HG03439 (cell line): ENCODE measurements around the gene BARX1.
"Not testable (repeated sequence)": the region's sequence is repeated elsewhere in the genome, so short reads cannot be mapped to it uniquely, and the experiment has no call there.

ENCODE experiments used
- ATAC-seq: cut with Tn5 transposase; IDR thresholded peaks from one replicate; pipeline ENCODE4 v1.9.1; 2021; ENCODE audit warnings: mild to moderate bottlenecking, moderate library complexity; ENCODE audit not compliant: unreplicated experiment

The BARX1 gene

DNA sequence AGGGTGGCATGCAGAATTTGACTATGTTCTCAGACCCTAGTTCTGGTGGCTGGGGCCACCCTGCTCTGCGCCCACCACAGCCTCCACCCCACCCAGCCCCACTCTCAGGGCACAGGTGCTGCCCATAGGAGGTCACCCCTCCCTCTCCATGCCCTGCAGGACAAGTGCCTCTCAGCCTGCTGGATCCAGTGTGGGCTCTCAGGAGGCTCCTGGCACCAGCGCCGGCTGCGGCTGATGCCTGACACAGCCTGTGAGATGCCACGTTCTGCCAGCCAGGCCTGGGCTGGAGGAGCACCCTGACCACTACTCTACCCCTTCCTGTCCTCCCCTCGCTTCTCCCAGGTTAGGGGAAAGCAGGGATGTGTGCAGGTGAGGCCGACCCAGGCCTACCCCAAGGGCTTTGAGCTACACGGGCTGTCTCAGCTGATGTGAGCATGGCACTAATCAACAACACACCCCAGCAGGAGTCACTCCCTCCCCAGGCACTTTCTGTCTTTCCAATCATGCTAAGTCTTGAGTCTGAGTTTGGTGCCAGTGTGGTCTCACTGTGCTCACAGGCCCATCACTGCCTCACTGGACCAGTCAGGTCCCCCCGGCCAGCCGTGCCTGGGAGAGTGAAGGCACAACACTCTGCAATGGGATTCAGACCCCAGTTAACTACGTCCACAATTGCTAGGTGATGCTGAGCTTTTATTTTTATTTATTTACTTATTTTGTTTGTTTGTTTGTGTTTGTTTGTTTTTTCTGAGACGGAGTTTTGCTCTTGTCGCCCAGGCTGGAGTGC lies 12.1 kb upstream of the BARX1 start:
- no peak for ATAC-seq

DNA sequence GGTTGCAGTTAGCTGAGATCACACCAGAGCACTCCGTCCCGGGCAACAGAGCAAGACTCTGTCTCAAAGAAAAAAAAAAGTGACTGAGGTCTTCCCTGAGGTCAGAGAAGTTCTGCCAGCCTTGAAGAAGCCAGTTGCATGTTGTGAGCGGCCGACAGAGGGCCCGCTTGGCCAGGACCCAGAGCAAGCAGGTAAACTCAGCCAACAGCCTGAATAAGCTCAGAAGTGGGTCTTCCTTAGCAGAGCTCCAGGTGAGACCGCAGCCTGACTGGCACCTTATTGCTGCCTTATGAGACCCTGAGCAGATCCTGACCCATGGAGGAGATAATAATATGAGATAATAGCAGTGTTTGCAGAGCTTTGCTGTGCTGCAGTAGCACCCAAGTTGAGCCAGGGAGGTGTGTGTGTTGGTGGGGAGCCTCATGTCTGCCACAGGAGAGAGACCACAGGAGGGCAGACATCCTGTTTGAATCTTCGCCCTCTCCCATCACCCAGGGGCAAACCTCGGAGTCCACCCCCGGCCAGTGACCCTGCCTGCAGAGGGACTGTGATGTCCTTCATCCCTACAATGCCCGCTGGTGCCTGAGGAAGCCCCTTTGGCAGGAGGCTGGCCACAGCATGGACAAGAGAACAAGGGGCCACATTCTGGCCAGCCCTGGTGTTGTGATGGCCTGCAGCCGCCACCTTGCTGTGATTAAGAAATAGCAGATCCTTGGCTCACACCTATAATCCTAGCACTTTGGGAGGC lies 10.8 kb upstream of the BARX1 start:
- no peak for ATAC-seq

GRCh38 chr9:93964685-93965084 lies 9.5 kb upstream of the BARX1 start:
- ATAC-seq = no peak

DNA sequence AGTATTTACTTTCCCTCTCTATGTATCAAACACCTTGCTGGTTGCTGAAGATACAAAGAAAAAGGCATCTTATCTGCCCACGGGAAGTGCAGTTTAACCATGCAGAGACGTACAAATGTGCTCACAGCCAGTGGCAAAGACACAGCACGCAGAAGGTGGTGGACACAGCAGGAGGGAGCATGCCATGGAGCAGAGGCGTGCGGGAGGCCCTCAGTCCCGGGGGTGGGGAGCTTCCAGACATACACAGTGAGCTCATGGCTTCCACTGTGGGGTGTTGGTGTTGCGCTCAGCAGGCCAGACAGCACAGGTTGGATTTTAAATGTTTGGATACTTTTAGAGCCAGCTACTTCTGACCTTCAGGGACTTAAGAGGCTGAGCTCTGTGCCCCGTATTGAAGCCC lies 8.8 kb upstream of the BARX1 start:
- no peak for ATAC-seq

- not testable (repeated sequence) for ATAC-seq
Measured at GRCh38 chr9:93963489-93963888, 8.3 kb upstream of the BARX1 start.

GRCh38 chr9:93962561-93963440 lies 7.6 kb upstream of the BARX1 start:
- ATAC-seq = peak; percentile 64

DNA sequence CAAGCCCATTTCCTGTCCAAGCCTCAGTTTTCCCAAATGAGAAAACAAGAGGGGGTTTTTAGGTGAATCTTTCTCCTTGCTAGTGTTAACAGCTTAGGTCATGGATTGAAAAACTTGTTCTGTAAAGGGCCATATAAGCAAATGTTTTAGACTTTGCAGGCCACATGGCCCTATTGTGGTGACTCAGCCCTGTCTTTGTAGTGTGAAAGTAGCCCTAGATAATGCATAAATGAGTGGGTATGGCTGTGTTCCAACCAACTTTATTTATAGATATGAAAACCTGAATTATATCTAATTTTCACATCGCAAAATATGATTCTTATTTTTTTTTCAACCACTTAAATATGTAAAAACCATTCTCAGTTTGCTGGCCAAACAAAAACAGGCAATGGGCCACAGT lies 6.9 kb upstream of the BARX1 start:
- no peak for ATAC-seq

DNA sequence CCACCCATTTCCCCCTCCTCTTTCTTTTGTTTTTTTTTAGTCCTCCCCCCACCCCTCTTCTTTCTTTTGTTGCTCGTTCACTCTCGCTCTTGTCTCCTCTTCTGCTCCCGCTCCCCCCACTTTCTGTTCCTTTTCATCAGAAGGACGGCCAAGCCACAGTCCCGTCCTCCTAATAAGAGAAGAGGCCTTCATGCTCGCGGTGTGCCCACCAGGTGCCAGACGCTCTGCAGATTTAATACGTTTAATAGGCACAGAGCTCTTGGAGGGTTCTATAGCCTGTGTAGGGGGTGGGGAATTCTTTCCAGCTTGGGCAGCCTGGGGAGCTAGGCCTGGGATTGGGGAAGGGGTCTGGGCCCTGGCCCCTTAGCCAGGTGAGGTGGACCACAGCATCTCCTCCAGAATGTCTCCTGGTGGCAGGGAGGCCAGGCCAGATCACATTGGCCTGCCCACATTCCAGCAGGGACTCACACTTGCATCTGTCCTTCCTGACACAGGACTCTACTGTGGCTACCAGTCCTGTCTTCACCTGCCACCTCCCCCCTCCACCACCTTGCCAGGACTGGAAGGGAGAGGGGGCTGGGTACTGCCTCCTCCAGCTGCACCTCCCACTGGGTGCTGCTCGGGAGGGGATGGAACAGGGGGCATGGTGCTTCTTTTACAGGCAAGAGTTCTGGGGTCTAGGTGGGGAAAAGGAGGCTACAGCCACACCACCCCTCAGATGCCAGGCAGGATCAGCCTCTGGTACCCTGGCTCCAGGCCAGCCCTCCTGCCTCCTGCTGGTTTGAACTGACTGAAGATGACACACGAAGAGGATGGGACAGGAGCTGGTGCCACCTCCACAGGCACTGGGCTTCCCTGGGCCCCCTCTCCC lies 6.1 kb upstream of the BARX1 start:
- no peak for ATAC-seq

DNA sequence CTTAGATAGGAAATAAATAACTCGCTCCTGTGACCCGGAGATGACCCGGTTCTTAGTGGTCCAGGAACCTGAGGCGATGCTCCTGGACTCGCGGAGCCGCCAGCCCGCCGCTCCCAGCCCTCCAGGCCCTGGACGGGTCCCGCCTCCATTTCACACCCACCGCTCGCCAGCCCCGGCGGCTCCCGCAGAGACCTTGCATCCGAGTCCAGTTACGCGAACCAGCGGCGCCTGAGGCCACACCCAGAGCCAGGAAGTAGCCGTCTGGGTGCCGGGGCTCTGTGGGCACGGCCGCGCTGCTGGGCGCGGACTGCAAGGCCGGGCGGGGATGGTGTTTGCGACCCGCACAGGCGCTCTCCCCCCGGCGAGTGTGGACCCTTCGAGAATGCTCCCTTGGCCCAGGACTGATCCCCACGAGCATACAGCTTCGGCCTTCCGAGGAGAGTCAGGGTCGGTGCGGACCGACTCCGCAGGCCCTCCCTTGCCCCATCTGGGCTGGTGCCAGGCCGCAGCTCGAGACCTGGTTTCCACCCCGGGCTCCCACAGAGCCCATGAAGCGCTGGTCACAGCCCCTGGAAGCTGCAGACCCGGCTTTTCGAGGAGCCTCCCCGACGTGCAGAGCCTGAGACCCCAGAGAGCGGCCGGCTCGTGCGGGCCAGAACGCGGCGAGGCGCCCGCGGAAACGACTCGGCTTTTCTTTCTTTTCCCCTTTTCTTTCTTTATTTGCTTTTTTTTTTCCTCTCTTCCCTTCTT lies 5.2 kb upstream of the BARX1 start:
- ATAC-seq = no peak

DNA sequence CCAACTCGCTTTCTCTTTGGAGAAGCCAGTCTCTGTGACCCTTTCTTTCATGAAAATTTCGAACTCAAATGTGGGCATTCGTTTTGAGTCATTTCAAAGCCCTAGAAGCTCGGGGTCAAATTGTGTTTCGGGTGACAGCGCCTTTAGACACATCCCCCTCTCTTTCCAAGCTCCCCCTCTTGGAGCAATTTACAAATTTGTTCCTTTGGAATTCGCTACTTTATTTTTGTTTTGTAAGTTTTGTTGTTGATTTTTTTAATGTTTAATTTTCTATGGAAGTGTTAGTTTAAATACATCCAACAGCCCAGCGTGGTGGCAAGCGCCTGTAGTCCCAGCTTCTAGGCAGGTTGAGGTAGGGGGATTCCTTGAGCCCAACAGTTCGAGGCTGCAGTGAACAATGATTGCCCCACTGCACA lies 4.6 kb upstream of the BARX1 start:
- ATAC-seq = no peak

- ATAC-seq = no peak
Measured at GRCh38 chr9:93958819-93959682, 3.9 kb upstream of the BARX1 start.

DNA sequence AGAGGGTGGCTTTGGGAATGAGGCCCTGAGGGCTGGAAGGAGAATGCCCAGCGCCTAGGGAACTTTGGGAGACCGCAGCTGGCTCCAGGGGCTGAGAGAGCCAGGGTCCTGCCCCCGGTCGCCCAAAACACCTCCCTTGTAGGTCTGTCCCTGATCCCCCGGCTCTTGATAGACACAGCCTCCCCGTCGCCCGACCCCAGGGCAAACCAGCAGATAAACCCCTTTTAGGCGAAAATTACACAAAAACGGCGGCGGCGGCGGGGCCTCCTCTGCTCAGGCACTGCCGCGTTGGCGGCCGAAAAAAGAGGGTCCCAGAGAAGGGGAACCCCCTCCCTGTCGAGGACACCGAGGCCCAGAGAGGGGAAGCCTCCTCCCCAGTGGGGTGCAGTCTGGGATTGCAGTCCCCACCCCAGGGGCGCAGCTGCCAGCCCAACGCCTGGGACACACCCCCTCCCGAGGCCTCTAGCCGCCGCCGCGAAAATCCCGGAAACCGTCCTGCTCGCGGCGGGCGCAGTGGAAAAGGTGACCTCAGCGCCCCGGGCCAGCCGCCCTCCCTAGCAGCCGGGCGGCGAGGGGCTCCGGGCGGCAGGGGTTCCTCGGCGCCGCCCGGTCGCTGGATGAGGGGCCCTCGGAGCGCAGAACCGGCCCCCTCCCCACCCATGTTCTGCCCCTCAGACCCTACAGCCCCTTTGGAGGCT lies 3.1 kb upstream of the BARX1 start:
- ATAC-seq = no peak

DNA sequence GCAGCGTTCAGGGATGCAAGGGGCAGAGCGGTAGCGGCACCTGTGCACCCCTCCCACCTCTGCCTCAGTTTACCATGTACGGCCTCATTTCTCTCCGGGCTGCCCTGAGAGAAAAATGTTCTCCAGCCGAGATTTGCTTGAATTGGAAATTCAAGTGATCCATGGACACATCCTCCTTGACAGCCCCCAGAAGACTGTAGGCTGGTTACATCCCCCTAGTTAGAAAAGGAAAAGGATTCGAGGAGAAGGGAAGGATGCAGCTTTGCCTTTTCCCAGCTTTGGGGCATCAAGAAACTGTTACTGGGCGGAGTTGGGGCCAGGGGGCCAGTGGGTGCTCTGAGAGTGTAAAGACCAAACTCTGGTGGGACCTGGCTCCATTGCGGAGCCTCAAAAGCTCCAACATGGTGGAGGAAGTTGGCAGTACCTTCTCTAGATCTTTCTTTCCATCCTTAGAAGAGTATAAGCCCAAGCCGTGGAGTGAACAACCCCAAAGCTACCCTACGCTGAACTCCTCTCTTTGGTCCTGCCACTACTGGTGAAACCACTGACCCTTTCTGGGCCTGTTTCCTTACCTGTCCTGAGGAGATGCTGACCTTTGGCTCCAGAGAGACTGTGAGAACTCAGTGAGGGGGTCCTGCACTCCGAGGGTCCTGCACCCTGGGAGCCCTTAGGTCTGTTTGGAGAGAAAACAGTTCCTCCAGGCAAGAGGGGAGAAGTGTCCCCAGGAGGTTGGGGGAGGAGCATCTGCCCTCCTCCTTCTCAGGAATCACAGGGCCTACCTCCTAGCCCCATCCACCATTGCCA lies 1.0 kb upstream of the BARX1 start:
- ATAC-seq = no peak

DNA sequence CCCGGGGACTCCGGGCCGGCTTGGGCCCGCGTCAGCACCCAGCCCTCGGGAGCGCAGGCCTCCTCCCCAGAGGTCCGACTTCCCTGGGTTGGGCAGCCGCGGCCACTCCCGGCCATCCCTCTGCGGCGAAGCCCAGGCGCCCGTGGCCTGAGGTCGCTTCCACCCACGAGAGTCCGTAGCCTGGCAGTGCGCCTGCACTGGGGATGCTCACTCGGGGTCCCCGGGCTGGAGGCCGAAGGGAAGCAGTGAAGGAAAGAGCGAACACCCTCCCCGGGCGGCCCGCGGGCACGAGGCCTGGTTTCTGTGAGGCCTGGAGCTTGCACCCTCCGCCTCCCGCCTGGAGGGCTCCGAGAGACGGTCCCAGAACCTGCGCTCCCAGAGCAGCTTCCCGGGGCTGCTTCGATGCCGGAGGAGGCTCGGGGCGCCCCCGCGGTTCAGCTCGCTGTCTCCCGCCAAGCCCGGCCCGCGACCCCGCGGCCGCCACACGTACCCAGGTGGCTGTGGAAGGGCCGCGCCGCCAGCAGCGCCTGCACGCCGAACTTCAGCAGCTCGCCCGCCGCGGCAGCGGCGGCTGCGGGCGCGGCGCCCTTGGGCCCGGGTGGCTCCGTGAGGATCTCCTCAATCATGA lies 607 bp downstream of the BARX1 start:
- no peak for ATAC-seq

DNA sequence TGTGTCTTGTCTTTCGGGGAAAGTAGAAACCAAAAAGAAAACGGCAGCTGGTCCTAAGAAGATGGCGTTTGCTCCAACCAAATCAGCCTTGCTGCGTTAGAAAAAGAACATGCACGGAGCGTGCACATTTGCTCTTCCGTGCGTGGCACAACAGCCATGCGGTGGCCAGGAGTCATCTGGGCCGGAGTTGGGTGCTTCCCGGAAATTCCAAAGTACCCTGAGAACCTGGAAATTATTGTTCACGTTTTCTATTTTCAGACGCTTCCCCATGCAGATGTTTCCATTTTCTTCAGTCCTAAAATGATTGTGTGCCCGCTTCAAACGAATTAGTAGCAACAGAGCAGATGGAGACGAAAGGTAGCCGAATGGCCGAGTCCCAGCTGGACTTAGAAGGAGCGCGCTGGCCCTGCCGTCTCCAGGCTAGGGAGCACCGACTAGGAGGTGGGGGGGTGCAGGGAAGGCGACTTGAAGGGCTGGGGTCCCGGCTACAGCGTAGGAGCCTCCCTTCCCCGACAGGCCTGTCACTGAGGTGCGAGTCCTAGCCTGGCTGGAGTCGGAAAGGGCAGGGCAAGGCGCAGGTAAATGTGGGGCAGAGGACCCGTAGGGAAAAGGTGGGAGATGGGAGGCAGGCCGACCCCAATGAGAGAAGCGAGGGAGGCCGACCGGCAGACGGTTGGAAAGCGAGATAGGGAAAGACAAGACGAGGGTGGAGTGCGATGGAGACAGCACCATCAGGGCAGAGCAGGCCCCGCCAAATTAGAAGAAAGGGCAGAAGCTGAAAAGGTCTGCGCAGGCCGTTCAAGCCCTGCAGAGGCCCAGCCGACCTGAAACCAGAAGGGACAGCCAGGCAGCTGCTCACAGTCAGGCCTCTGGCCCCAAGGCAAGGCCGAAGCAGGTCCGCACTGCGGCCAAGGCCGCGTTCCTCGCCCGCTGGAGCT lies 1.4 kb downstream of the BARX1 start:
- ATAC-seq = no peak
